ENCODE data around the gene COPS4.
"Not testable (repeated sequence)": the region's sequence is repeated elsewhere in the genome, so short reads cannot be mapped to it uniquely, and the experiment has no call there.

The COPS4 gene

DNA sequence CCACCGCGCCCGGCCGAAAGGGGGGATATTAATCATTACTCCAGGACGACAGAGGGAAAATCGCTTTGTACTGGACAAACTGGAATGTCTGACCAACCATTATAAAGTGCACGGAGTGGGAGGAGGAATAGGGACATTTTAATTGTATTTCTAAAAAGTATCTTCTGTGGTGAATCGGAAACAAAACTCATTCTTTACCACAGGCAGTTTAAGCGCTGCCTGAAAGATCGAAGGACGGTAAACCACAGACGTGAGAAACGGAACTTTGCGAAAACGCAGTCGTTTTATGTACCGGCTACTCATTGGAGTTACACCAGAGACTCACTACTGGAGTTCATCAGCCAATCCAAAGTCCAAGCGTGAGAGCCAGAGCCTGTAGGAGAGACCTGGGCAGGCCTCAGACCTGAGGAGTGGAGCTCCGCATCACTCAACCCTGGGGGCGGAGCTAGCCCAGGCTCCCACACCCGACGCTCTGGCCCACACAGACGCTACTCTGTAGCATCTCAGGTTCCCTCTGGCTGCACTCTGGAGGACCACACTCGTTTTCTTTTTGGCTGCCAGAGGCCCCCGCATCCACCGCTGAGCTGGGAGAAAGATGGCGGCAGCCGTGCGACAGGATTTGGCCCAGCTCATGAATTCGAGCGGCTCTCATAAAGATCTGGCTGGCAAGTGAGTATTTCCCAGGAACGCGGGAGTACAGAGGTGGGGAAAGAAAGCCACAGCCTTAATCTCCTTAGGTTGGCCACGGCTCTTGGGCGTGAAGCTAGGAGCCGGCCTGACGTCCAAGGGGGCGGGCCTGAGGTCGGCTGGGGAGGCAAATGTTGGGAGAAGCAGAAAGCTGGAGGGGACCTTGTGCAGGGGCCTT, at the start of gene COPS4:
COPS4 (plus strand) TSS at position 554 of the 865 bp plus-strand sequence; CDS start at position 596, 42 bp downstream.
- Histone ChIP-seq H3K27ac (ENCODE audit: low read depth, low read length) (peak within 1 kb of the TSS; percentile 94), H3K9ac (ENCODE audit: low read length) (peak within 1 kb of the TSS; percentile 73), H3K4me3 (ENCODE audit: low read depth in 1 of 2, low read length in 2 of 2) (peak within 1 kb of the TSS; percentile 78 to 79), H3K4me1 (ENCODE audit: insufficient read depth, low read length) (peaks cover 17% of the 10 kb centered on the region), H3K36me3 (ENCODE audit: insufficient read depth, low read length) (no peaks in the 10 kb centered on the region), H3K27me3 (ENCODE audit: control insufficient read depth in 1 of 2, insufficient read depth in 2 of 2, low read length in 2 of 2) (no peaks in the 10 kb centered on the region), H3K9me3 (ENCODE audit: low read length) (no peaks in the 10 kb centered on the region)

DNA sequence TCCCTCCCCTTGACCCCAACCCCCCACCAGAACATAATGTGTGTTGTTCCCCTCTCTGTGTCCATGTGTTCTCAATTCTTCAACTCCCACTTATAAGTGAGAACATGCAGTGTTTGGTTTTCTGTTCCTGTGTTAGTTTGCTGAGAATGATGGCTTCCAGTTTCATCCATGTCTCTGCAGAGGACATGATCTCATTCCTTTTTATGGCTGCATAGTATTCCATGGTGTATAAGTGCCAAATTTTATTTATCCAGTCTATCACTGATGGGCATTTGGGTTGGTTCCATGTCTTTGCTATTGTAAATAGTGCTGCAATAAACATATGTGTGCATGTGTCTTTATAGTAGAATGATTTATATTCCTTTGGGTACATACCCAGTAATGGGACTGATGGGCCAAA, 47.5 kb upstream of the COPS4 start:
- H3K4me1 ChIP-seq (ENCODE audit: insufficient read depth, low read length); H3K36me3 ChIP-seq (ENCODE audit: insufficient read depth, low read length); H3K9me3 ChIP-seq (ENCODE audit: low read length); H3K4me3 ChIP-seq (ENCODE audit: low read depth in 1 of 2, low read length in 2 of 2); H3K27me3 ChIP-seq (ENCODE audit: control insufficient read depth in 1 of 2, insufficient read depth in 2 of 2, low read length in 2 of 2); H3K27ac ChIP-seq (ENCODE audit: low read depth, low read length); H3K9ac ChIP-seq (ENCODE audit: low read length): not testable (repeated sequence)

DNA sequence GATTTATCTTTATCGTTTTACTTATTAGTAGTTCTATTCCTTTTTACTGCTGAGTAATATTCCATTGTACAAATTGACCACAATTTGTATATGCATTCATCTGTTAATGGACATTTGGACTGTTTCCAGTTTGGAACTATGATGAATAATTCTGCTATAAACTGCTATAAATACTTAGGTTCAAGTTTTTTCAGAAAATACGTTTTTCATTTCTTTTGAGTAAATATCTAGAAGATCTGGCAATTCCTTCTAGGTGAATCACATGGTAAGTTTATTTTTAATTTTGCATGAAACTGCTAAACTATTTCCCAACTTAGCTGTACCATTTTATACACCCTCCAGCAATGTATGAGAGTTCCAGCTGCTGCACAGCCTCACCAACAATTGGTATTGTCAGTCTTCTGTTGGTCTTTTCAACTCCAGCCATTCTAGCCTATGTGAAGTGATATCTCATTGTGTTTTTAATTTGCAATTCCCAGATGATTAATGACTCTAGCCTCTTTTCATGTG, 46.6 kb upstream of the COPS4 start:
- Histone ChIP-seq H3K4me3 (ENCODE audit: low read depth in 1 of 2, low read length in 2 of 2) (no peak overlapping the region), H3K27ac (ENCODE audit: low read depth, low read length) (no peak overlapping the region), H3K9ac (ENCODE audit: low read length) (no peak overlapping the region), H3K4me1 (ENCODE audit: insufficient read depth, low read length) (no peaks in the 10 kb centered on the region), H3K9me3 (ENCODE audit: low read length) (no peaks in the 10 kb centered on the region), H3K36me3 (ENCODE audit: insufficient read depth, low read length) (peaks cover 7% of the 10 kb centered on the region), H3K27me3 (ENCODE audit: control insufficient read depth in 1 of 2, insufficient read depth in 2 of 2, low read length in 2 of 2) (no peaks in the 10 kb centered on the region)

DNA sequence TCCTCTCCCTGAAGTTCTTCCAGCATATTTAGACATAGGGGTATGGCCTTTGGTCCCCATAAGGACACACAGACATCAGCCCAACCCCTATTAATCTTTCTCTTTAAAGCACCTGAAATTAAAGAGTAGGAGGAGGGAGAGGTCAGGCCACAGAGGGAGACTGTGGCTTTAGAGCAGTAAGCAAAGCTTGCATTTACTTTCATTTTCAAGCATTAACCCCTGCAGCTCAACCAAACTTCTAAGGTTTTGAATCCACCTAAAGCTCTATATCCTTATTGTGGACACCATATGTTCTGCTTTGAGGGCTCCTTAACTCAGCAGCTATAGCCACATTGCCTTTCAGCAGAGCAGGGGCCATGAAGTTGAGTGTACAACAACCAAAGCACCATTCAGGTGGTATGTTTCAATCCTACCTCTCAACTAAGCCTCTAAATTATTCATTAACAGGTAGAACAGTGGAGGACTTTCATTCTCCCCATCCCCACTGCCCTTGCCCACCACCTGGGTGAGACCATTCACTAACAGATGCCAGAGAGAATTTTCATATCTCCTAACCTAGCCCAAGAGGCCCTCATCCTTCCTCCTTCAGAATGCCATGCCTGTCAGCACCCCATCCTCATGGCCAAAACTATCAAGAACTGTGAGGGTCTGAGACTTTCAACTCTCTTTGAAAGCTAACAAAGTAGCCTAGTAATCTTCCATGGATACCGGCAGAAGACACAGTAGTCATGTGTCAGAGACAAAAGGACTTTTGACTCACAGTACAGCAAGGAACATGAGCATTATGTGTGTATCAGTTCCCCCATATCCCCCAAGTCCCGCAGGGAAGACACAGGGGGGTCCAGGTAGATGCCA, 45.2 kb upstream of the COPS4 start:
- Histone ChIP-seq H3K4me1 (ENCODE audit: insufficient read depth, low read length) (no peaks in the 10 kb centered on the region), H3K4me3 (ENCODE audit: low read depth in 1 of 2, low read length in 2 of 2) (no peak overlapping the region), H3K9ac (ENCODE audit: low read length) (no peak overlapping the region), H3K27me3 (ENCODE audit: control insufficient read depth in 1 of 2, insufficient read depth in 2 of 2, low read length in 2 of 2) (no peaks in the 10 kb centered on the region), H3K36me3 (ENCODE audit: insufficient read depth, low read length) (no peaks in the 10 kb centered on the region), H3K27ac (ENCODE audit: low read depth, low read length) (no peak overlapping the region), H3K9me3 (ENCODE audit: low read length) (no peaks in the 10 kb centered on the region)

DNA sequence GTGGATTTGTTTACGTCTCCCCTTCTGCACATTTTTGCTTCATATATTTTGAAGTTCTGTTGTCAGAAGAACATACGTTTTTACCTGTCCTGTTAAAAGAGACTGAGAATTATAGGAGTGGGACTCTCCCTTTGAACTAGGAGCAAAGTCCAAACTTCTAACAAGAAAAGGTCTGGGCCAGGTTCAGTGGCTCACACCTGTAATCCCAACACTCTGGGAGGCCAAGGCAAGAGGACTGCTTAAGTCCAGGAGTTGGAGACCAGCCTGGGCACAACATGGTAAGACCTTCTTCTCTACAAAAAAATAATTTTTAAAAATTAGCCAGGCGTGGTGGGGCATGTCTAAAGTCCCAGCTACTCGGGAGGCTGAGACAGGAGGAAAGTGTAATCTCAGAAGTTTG, 40.1 kb upstream of the COPS4 start:
- no peaks in the 10 kb centered on the region for H3K27me3 ChIP-seq (ENCODE audit: control insufficient read depth in 1 of 2, insufficient read depth in 2 of 2, low read length in 2 of 2)
- H3K36me3 ChIP-seq (ENCODE audit: insufficient read depth, low read length): no peaks in the 10 kb centered on the region
- H3K9ac ChIP-seq (ENCODE audit: low read length): no peak overlapping the region
- H3K4me3 ChIP-seq (ENCODE audit: low read depth in 1 of 2, low read length in 2 of 2): no peak overlapping the region
- H3K9me3 ChIP-seq (ENCODE audit: low read length): no peaks in the 10 kb centered on the region
- H3K4me1 ChIP-seq (ENCODE audit: insufficient read depth, low read length): no peaks in the 10 kb centered on the region
- H3K27ac ChIP-seq (ENCODE audit: low read depth, low read length): no peak overlapping the region

DNA sequence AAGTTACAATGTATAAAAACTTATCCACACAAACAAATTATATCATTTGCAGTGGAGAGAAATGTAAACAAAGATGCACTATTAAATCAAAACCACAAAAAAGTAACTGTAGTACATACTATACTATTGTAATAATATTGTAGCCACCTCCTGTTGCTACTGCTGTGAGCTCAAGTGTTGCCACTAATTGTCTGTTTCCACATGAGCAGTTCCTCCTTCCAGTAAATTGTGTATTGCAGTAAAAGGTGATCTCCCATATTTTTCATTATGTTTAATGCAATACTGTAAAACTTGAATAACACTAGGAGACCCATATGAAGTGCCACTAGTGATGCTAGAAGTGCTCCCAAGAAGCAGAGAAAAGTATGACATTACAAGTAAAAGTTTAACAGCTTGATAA, 36.1 kb upstream of the COPS4 start:
- H3K27ac ChIP-seq (ENCODE audit: low read depth, low read length): no peak overlapping the region
- no peaks in the 10 kb centered on the region for H3K4me1 ChIP-seq (ENCODE audit: insufficient read depth, low read length)
- no peak overlapping the region for H3K4me3 ChIP-seq (ENCODE audit: low read depth in 1 of 2, low read length in 2 of 2)
- no peaks in the 10 kb centered on the region for H3K9me3 ChIP-seq (ENCODE audit: low read length)
- no peak overlapping the region for H3K9ac ChIP-seq (ENCODE audit: low read length)
- no peaks in the 10 kb centered on the region for H3K36me3 ChIP-seq (ENCODE audit: insufficient read depth, low read length)
- no peaks in the 10 kb centered on the region for H3K27me3 ChIP-seq (ENCODE audit: control insufficient read depth in 1 of 2, insufficient read depth in 2 of 2, low read length in 2 of 2)

DNA sequence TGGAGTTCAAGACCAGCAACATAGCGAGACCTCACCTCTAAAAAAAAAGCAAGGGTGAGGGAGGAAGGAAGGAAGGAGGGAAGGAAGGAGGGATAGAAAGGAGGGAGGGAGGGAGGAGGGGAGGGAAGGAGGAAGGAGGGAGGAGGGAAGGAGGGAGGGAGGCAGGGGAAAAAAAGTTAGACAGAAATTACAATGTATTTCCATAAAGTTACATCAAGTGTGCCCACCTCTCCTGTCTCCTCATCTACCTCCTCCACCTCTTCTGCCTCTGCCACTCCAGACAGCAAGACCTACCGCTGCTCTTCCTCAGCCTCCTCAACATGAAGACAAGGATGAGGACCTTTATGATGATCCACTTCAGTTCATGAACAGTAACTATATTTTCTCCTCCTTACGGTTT, 32.7 kb upstream of the COPS4 start:
- Histone ChIP-seq H3K9ac (ENCODE audit: low read length) (no peak overlapping the region), H3K36me3 (ENCODE audit: insufficient read depth, low read length) (no peaks in the 10 kb centered on the region), H3K4me1 (ENCODE audit: insufficient read depth, low read length) (no peaks in the 10 kb centered on the region), H3K4me3 (ENCODE audit: low read depth in 1 of 2, low read length in 2 of 2) (no peak overlapping the region), H3K27me3 (ENCODE audit: control insufficient read depth in 1 of 2, insufficient read depth in 2 of 2, low read length in 2 of 2) (no peaks in the 10 kb centered on the region), H3K27ac (ENCODE audit: low read depth, low read length) (no peak overlapping the region), H3K9me3 (ENCODE audit: low read length) (no peaks in the 10 kb centered on the region)

DNA sequence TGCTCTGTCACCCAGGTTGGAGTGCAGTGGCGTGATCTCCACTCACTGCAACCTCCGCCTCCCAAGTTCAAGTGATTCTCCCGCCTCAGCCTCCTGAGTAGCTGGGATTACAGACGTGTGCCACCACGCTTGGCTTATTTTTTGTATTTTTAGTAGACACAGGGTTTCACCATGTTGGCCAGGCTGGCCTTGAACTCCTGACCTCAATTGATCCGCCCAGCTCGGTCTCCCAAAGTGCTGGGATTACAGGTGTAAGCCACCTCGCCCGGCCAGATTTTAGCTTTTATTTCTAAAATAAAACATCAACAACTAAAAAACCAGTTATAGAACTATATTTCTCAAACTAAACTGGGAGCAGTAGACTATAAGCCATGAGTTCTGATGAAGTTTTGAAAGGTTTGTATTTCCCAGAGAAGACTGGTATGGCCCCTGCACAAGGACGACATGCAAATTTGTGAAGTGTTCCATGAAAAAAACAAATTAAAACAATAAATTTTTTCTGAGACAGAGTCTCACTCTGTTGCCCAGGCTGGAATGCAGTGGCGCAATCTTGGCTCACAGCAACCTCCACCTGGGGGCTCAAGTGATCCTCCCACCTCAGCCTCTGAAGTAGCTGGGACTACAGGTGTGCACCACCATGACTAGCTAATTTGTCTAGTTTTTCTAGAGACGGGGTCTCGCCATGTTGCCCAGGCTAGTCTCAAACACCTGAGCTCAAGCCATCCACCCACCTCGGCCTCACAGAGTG, 31.8 kb upstream of the COPS4 start:
- H3K9ac ChIP-seq (ENCODE audit: low read length); H3K4me1 ChIP-seq (ENCODE audit: insufficient read depth, low read length); H3K4me3 ChIP-seq (ENCODE audit: low read depth in 1 of 2, low read length in 2 of 2): not testable (repeated sequence)

DNA sequence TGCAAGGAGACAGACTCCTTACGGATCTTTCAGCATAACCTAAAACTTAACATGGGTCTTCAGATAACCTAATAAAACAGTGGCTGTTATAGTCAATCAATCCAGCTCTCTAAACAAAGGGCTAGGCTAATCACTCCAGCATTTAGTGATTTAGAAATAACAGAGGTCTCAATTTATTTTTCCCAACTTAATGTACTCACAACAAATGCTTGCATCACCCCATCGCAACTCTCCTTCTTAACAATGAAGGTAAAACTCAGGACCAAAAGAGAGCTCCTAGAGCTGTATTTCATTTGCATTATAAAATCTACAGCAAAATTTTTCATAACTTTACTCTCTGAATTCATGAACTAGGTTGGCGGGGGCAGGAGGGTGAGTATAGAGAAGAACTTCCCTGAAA, 25.5 kb upstream of the COPS4 start:
- peak overlapping the region; percentile 77 for H3K9ac ChIP-seq (ENCODE audit: low read length)
- peak overlapping the region; percentile 90 for H3K27ac ChIP-seq (ENCODE audit: low read depth, low read length)
- H3K36me3 ChIP-seq (ENCODE audit: insufficient read depth, low read length): no peaks in the 10 kb centered on the region
- no peaks in the 10 kb centered on the region for H3K27me3 ChIP-seq (ENCODE audit: control insufficient read depth in 1 of 2, insufficient read depth in 2 of 2, low read length in 2 of 2)
- peak overlapping the region; percentile 87 to 92 for H3K4me3 ChIP-seq (ENCODE audit: low read depth in 1 of 2, low read length in 2 of 2)
- H3K9me3 ChIP-seq (ENCODE audit: low read length): no peaks in the 10 kb centered on the region
- peaks cover 25% of the 10 kb centered on the region for H3K4me1 ChIP-seq (ENCODE audit: insufficient read depth, low read length)

More for the DNA sequence above, 31.8 kb upstream of the COPS4 start:
- H3K27me3 ChIP-seq (ENCODE audit: control insufficient read depth in 1 of 2, insufficient read depth in 2 of 2, low read length in 2 of 2); H3K9me3 ChIP-seq (ENCODE audit: low read length); H3K36me3 ChIP-seq (ENCODE audit: insufficient read depth, low read length); H3K27ac ChIP-seq (ENCODE audit: low read depth, low read length): not testable (repeated sequence)

DNA sequence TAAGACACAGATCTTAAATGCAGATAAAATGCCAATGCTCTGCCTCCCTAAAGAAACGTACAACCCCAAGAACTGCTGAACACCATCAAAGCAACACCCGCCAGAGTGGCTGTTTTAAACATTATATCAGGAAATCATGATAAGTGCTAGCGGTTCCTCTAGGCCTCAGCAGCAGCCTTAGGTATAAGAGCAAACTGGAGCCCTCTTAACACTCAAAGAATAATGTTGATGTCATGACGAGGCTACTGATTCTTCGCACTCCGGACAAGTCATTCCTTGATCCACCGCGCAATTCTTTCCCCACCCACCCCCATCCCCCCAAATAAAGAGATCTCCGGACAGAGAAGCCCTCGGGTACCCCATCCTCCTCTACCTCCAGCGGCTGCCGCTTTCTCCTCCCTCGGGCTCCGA, 24.9 kb upstream of the COPS4 start:
- H3K36me3 ChIP-seq (ENCODE audit: insufficient read depth, low read length): no peaks in the 10 kb centered on the region
- H3K9me3 ChIP-seq (ENCODE audit: low read length): no peaks in the 10 kb centered on the region
- peaks cover 25% of the 10 kb centered on the region for H3K4me1 ChIP-seq (ENCODE audit: insufficient read depth, low read length)
- H3K27ac ChIP-seq (ENCODE audit: low read depth, low read length): peak overlapping the region; percentile 90
- H3K4me3 ChIP-seq (ENCODE audit: low read depth in 1 of 2, low read length in 2 of 2): peak overlapping the region; percentile 87 to 92
- H3K9ac ChIP-seq (ENCODE audit: low read length): peak overlapping the region; percentile 77
- no peaks in the 10 kb centered on the region for H3K27me3 ChIP-seq (ENCODE audit: control insufficient read depth in 1 of 2, insufficient read depth in 2 of 2, low read length in 2 of 2)

Measured in muscle layer of colon (tissue), 2 donors.